ENCODE data around the gene ANKMY1.
"Not testable (repeated sequence)": the region's sequence is repeated elsewhere in the genome, so short reads cannot be mapped to it uniquely, and the experiment has no call there.

Gene ANKMY1

GRCh38 chr2:240568678-240569522 lies 11.1 kb upstream of the ANKMY1 start:
- peak; percentile 57 for DNase-seq (ENCODE audit: low read depth)

- no peak for DNase-seq (ENCODE audit: low read depth)
Measured at GRCh38 chr2:240567872-240568677, 10.3 kb upstream of the ANKMY1 start, which contains the start of gene RNPEPL1. Gene RNPEPL1, plus strand, starts transcription at chr2:240568484. Its CDS starts 103 bp downstream, at chr2:240568587.

DNA sequence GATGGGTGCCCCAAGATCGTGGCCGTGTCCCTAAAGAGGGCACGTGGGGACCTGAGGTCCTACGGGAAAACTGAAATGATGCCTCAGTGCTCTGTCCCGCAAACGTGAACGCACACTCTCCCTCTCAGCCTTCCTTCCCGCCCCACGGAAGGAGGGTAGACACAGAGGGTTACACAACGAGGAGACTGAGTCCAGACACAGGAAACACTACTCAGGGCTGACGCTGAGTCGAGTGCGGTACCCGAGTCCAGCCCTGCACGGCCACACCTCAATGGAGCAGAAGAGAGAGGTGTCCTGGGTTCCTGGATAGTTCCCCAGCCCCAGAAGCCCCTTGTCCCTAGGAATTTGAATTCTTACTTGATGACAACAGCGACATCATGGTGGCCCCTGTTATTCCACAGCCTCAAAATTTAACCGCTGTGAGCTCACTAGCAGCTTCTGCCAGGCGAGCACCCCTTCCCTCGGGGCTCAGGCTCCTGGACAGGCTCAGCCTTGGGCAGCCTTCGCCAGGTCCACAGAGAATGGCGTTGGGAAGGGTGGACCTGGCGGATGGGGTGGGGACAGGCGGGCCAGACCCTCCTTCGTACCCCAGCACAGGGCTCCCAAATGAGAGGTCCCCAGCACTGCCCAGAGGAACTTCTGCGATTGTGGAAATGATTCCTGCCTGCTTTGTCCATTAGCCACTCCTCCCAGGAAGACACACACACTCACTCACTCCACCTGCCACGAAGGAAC lies 9.5 kb upstream of the ANKMY1 start:
- DNase-seq (ENCODE audit: low read depth), result peak; percentile 25

- DNase-seq (ENCODE audit: low read depth), result peak; percentile 80
Measured at GRCh38 chr2:240566203-240567136, 8.7 kb upstream of the ANKMY1 start.

GRCh38 chr2:240565333-240566202 lies 7.8 kb upstream of the ANKMY1 start:
- peak; percentile 92 for DNase-seq (ENCODE audit: low read depth)

DNA sequence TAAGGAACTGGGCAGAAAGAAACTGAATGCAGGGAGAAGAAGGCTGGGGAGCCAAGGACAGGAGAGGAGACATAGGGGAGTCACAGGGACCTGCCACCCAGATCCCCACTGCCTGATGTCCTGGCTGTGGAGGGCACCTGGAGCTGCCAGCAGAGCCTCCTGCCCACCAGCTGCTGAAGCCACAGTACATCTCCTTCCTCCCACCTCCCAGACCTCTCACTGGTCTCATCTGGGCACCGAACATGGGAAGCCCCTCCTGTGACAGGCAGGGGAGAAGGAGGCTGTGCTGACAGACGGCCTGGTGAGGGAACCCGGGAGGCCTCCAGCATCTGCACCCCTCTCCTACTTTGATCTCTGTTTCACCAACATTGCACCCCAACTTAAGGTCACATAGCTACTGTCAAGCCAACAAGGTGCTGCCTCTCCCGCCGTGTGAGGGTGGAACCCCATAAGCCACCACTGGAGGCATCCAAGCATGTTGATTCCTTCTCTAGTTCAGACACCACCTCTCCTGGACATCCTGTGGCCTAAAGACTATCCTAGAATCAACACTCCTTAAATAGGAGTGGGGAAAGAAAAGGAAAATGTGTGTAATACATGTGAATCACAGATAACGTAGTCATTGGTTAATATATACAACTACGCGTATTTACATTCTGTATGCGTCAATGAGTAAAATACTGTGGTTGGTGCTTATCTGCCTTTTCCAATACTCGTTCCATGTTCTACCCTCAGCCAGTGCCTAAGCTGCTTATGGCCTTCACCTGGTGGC lies 7.0 kb upstream of the ANKMY1 start:
- peak; percentile 87 for DNase-seq (ENCODE audit: low read depth)

DNA sequence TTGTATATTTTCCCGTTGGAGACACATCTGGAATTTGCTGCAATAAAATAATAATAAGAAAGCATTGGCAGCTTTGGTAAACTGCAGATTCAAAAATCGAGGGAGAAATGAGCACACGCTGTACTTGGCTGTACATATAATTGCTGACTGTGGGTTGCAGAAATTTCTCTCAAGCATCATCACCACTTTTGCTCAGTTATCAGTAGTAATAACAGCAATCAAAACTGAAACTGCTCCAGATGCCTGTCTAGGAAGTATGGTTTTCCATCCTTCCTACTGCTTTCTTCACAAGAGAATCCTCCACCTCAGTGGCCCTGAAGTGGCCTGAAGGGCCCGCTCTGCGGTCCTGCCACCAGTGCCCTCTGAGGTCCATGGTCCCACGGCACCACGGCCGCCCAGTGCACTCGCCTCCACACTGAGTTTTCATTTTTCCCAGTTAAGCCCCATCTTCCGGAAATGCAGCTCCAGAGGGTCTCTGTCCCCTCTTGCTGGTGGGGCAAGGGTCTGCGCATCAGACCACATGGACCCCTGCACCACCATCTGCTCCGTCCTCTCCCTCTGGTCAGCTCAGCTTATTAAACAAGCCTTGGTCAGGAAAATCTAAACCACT lies 6.3 kb upstream of the ANKMY1 start:
- DNase-seq (ENCODE audit: low read depth), result peak; percentile 29

- not testable (repeated sequence) for DNase-seq (ENCODE audit: low read depth)
Measured at GRCh38 chr2:240563231-240563630, 5.4 kb upstream of the ANKMY1 start.

DNA sequence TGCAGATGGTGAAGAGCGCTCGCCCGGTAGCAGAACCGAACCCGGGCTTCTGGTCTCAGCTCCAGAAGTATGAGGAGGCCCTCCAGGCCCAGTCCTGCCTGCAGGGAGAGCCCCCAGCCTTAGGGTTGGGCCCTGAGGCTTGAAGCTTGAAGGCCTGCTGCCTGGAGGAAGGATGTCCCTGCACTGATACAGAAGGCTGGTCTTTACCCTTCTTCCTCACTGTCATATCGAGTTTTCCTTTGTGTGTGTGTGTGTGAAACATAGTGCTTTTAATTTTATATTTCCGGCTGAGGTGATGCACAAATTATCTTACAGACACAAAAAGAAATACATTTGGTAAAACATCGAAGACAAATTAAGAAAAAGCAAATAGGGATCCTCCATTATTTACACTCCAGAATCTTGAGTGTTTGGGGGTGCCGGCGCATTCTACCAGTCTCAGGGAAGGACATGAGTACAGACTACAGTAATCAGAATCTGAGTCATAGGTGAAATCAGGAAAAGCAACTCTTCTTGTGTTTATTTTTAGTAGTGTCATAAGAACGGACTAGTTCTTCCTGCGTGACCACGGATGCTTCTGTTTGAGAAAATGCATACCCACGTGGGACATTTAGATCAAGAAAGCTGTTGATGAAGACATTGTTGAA lies 3.7 kb upstream of the ANKMY1 start:
- DNase-seq (ENCODE audit: low read depth), result peak; percentile 89

GRCh38 chr2:240560480-240561324 lies 2.9 kb upstream of the ANKMY1 start:
- DNase-seq (ENCODE audit: low read depth), result peak; percentile 95

GRCh38 chr2:240560084-240560479 lies 2.3 kb upstream of the ANKMY1 start, which contains the start of gene DUSP28:
Gene DUSP28, plus strand, starts transcription at chr2:240560357. Its CDS starts 328 bp downstream, at chr2:240560685.
- peak; percentile 77 for DNase-seq (ENCODE audit: low read depth)

DNA sequence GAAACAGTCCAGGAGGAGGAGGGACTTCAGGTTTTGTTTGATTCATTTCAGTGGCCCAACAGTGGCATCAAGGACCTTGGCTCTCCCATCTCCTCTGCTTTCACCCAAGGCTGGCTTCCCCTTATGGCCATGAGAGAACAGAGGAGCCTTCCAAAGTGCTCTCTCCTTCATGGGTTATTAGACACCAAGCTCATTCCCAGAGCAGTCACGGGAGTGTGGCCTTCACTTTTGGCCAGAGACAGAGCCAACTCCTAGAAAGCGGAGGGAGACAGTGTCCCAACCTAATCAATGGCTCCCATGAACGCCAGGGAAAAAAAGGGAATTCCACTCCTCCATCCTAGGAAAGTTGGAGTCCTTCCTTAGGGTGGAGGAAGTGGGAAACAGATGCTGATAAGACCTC lies 1.5 kb upstream of the ANKMY1 start:
- no peak for DNase-seq (ENCODE audit: low read depth)

DNA sequence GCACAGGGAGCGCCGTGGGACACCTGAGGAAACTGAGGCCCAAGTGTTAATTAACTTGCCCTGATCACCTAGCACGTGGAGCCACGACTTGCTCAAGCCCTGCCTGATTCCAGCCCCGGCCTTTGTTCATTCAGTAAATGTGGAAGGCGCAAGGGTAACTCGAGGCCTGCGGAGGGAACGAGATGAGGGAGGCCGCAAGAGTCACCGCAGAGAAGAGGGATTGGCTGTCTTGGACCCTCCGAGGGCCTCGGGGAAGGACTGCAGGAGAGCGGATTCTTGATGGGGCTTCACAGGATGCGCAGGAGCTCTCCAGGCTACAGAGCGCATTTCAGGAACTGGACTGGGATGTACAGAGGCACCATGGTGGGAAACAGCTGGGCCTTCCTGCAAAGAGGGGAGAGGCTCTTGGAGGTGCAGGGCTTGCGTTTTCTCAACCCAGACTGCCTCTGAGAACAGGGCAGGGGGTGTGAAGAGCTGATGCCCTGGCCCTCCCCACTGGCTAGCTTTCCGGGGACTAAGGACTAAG lies 511 bp upstream of the ANKMY1 start:
- DNase-seq (ENCODE audit: low read depth), result no peak

DNA sequence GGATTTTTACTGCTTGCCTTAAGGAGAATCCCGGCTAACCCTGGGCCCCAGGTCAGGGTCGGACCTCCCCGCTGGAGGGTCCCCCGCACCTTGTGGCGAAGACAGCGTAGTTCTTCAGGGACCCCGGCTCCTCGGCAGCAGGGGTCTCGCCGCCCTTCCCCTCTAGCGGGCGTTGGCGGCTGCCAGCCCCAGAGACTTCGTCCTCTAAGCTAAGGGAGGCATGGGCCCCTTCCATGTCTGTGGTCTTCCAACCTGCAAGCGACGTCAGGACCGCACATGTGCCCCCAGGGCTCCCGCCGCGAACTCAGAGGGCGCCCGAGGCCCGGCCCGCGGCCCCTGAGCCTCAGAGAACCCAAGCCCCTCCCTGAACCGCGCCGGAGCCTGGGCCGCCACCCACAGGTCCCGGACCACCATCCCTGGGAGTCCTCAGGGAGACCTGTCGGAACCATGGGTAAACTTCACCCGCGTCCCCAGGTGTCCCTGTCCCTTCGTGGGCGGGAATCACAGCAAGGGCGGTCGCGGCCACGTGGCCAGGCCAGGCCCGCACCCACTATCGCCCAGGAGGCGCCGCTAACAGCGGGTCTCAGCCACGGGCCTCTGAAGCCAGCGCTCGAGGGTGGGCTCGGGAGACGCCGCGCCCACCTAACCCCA lies 562 bp downstream of the ANKMY1 start:
- no peak for DNase-seq (ENCODE audit: low read depth)

- DNase-seq (ENCODE audit: low read depth), result peak; percentile 22
Measured at GRCh38 chr2:240556553-240557100, 1.2 kb downstream of the ANKMY1 start.

- no peak for DNase-seq (ENCODE audit: low read depth)
Measured at GRCh38 chr2:240555541-240556250, 2.1 kb downstream of the ANKMY1 start.
